ENCODE data around the gene NELL1.
A peak's percentile ranks its signal among the peaks of the same experiment; 100 is the strongest.

- TF ChIP-seq GATA2 (IDR thresholded peaks at IDR 0.05; ENCODE audit: low read depth, low read length) = no peak
- TF ChIP-seq GATA3 (IDR thresholded peaks at IDR 0.05; ENCODE audit: low read depth, low read length) = peak; percentile 2; the same call in 1 of the 2 replicates
Observed at GRCh38 chr11:20672575-20672974, 3.2 kb downstream of the NELL1 start.
